K562 (cell line): ENCODE measurements around the gene TEDC1. TPM values are rescaled to one million over a fixed set of nuclear protein-coding genes. Genes with fewer than 3 reads are reported as not detected.

Experiments used
- ATAC-seq: fragments of 200-7000 bp; cut with Tn5 transposase; 3 replicates; pipeline ENCODE4 v1.9.1; 2020; ENCODE audit warnings: moderate library complexity
- BruUV-seq: library from RNA; stranded (reverse); fragments of 400-500 nt; replicated peaks from 2 replicates; lab custom pipeline; 2021; lab: Mats Ljungman, UMichigan
- CTCF ChIA-PET: fragments of 300-600 bp; formaldehyde crosslinking; extraction: SDS; loops from one replicate; lab custom pipeline; 2021; ENCODE audit warnings: low intra/inter-chr PET ratio; lab: Yijun Ruan, JAX
- POLR2A ChIA-PET: fragments of 300-600, 350-650 bp; sonication (Branson Sonifier 250); formaldehyde crosslinking; extraction: SDS; loops from one replicate; lab custom pipeline; 2021; ENCODE audit warnings: antibody characterized with exemption, inconsistent platforms; lab: Yijun Ruan, JAX
- DNase-seq, 4 experiments: peaks; one replicate each; pipeline versions ENCODE4 v3.0.0 to v3.0.0-alpha.2; 2011 to 2018; ENCODE audit warnings: low spot score in 3 of 4, mixed read lengths in 3 of 4; ENCODE audit errors: extremely low read depth in 1 of 4
- FAIRE-seq: peaks from 2 replicates; lab custom pipeline; 2011; peaks lifted over from hg19 to GRCh38; lab: Jason Lieb, UNC
- H2AFZ ChIP-seq: 2 replicates; pipeline ENCODE4 v1.6.0; 2011; ENCODE audit warnings: low read depth, low read length, control low read depth, inconsistent platforms
- H3K27ac ChIP-seq: fragments of 200-600 bp; 3 replicates; pipeline ENCODE4 v1.8.0; 2011; ENCODE audit warnings: low read depth, mild to moderate bottlenecking, control low read depth, inconsistent platforms, low read length, moderate library complexity, mixed read lengths; ENCODE audit errors: extremely low read depth
- H3K27me3 ChIP-seq, 2 experiments: fragments of 300-600 bp in 1 of 2; 2 replicates in 1 of 2; 3 replicates in 1 of 2; pipeline versions ENCODE4 v1.6.0 to v1.8.0; 2011; ENCODE audit warnings: inconsistent platforms in 2 of 2, low read length in 2 of 2, mild to moderate bottlenecking in 1 of 2, mixed read lengths in 1 of 2, moderate library complexity in 1 of 2; ENCODE audit not compliant: control insufficient read depth in 2 of 2, insufficient read depth in 2 of 2
- H3K36me3 ChIP-seq: fragments of 300-600 bp; 3 replicates; pipeline ENCODE4 v1.8.0; 2011; ENCODE audit warnings: mild to moderate bottlenecking, low read length, inconsistent platforms; ENCODE audit not compliant: control insufficient read depth, insufficient read depth
- H3K4me1 ChIP-seq, 2 experiments: fragments of 200-600 bp in 1 of 2; replicated peaks in 1 of 2; 2 replicates in 1 of 2; 3 replicates in 1 of 2; pipeline versions ENCODE4 v1.5.1 to v1.8.0; 2011; ENCODE audit warnings: inconsistent platforms in 2 of 2, low read length in 2 of 2, mild to moderate bottlenecking in 1 of 2, mixed read lengths in 1 of 2, moderate library complexity in 1 of 2; ENCODE audit not compliant: control insufficient read depth in 2 of 2, insufficient read depth in 2 of 2
- H3K4me2 ChIP-seq: 2 replicates; pipeline ENCODE4 v1.6.1; 2011; ENCODE audit warnings: low read length, control low read depth, inconsistent platforms, mixed read lengths; ENCODE audit not compliant: insufficient read depth
- H3K4me3 ChIP-seq: fragments of 200-600 bp; sonication (generic), shearing (Covaris generic); 2 replicates; pipeline ENCODE4 v1.5.1; 2016; ENCODE audit warnings: control low read depth, inconsistent platforms
- H3K79me2 ChIP-seq: fragments of 200-600 bp; 3 replicates; pipeline ENCODE4 v1.8.0; 2011; ENCODE audit warnings: low read length, inconsistent platforms; ENCODE audit not compliant: control insufficient read depth, insufficient read depth
- H3K9ac ChIP-seq, 2 experiments: 2 replicates each; pipeline versions ENCODE4 v1.6.0 to v1.6.1; 2011; ENCODE audit warnings: low read depth in 2 of 2, low read length in 2 of 2, control low read depth in 1 of 2, inconsistent platforms in 1 of 2, mild to moderate bottlenecking in 1 of 2, mixed read lengths in 1 of 2; ENCODE audit not compliant: insufficient read depth in 1 of 2
- H3K9me1 ChIP-seq: one replicate; pipeline ENCODE4 v1.6.0; 2011; ENCODE audit warnings: inconsistent platforms, mild to moderate bottlenecking, low read length, moderate library complexity; ENCODE audit not compliant: control insufficient read depth, insufficient read depth
- H3K9me3 ChIP-seq: replicated peaks from 2 replicates; pipeline ENCODE4 v1.5.1; 2011; ENCODE audit warnings: low read depth, low read length, inconsistent platforms; ENCODE audit not compliant: control insufficient read depth, insufficient read depth
- H4K20me1 ChIP-seq: replicated peaks from 2 replicates; pipeline ENCODE4 v1.6.1; 2011; ENCODE audit warnings: low read length, inconsistent platforms, mixed read lengths; ENCODE audit not compliant: control insufficient read depth, insufficient read depth
- ETS2 ChIP-seq: IDR thresholded peaks from 2 replicates; pipeline ENCODE4 v1.6.1; 2016; ENCODE audit warnings: borderline replicate concordance, missing genetic modification characterization, mild to moderate bottlenecking, moderate library complexity, missing compliant biosample characterization; ENCODE audit not compliant: poor library complexity, severe bottlenecking
- GATA2 ChIP-seq: sonication (generic); formaldehyde crosslinking; IDR thresholded peaks from 2 replicates; pipeline ENCODE4 v1.4.0; 2020; ENCODE audit warnings: mild to moderate bottlenecking, missing genetic modification reagents
- HSF4 ChIP-seq: fragments of 250-450 bp; sonication (Bioruptor Pico); IDR thresholded peaks from 2 replicates; pipeline ENCODE4 v2.1.2; 2022; ENCODE audit warnings: mild to moderate bottlenecking, moderate library complexity, borderline replicate concordance
- PCBP1 ChIP-seq: fragments of 200-400 bp; formaldehyde crosslinking; IDR thresholded peaks from 2 replicates; pipeline ENCODE4 v1.6.1; 2018; ENCODE audit warnings: mild to moderate bottlenecking, low read depth, low read length; ENCODE audit not compliant: poor library complexity, severe bottlenecking
- RAD51 ChIP-seq: fragments of 450-650 bp; IDR thresholded peaks from 2 replicates; pipeline ENCODE4 v1.7.1; 2016; ENCODE audit warnings: low read depth, mild to moderate bottlenecking, borderline replicate concordance
- ZNF263 ChIP-seq: sonication (generic); formaldehyde crosslinking; IDR thresholded peaks from 2 replicates; pipeline ENCODE4 v1.8.0; 2022; ENCODE audit warnings: mild to moderate bottlenecking, missing genetic modification reagents, borderline replicate concordance
- WGBS: fragments of 100-300 bp; shearing (Covaris generic); methylation state at CpG from one replicate; pipeline ENCODE4 v1.1.6; 2016; ENCODE audit warnings: low coverage, mixed read lengths; ENCODE audit not compliant: insufficient coverage; ENCODE audit errors: missing lambda C conversion rate; 5-methylcytosine and 5-hydroxymethylcytosine counted together
- in situ Hi-C: fragments of 300-500 bp; cut with MboI; formaldehyde crosslinking; loops from 4 replicates; pipeline ENCODE4 v1.15.0; 2018; ENCODE audit warnings: inconsistent platforms, mixed read lengths
- intact Hi-C: fragments of 100-400 bp; cut with micrococcal nuclease; formaldehyde crosslinking; loops from 2 replicates; pipeline ENCODE4 v1.14.2; 2022
- polyA plus RNA-seq, 8 experiments: library from polyadenylated mRNA; depleted of rRNA in 4 of 8; stranded (reverse) in 5 of 8; unstranded in 3 of 8; fragments of >200 nt; fragmentation: Nextera tagmentation in 2 of 8; fragmentation: Illumina TruSeq in 1 of 8; extraction: Ambion mirVana in 2 of 8; extraction: Trizol in 1 of 8; gene quantifications; 2 replicates each; pipeline versions ENCODE4 v1.2.1 to v1.2.3, GENCODE V29; 2011 to 2014; ENCODE audit warnings: inconsistent platforms in 1 of 8, missing spikeins in 1 of 8
- total RNA-seq, 7 experiments: library from RNA; depleted of rRNA in 6 of 7; stranded (reverse); fragments of >200 nt in 6 of 7; fragmentation: Illumina TruSeq in 2 of 7; extraction: Trizol in 2 of 7; gene quantifications; 2 replicates each; pipeline versions ENCODE4 v1.2.1 to v1.2.3, GENCODE V29; 2011 to 2021; ENCODE audit warnings: low replicate concordance in 1 of 7
- TF ChIP-seq, protein P1 (sequence below): fragments of 200-800 bp; sonication (Bioruptor generic); IDR thresholded peaks from 2 replicates; pipeline ENCODE4 v1.6.1; 2016; ENCODE audit warnings: missing genetic modification characterization, missing compliant biosample characterization
- TF ChIP-seq, protein P2 (sequence below), 2 experiments: fragments of 450-650 bp; IDR thresholded peaks; 2 replicates each; pipeline ENCODE4 v1.6.1; 2018; ENCODE audit warnings: mild to moderate bottlenecking in 2 of 2, low read depth in 1 of 2; ENCODE audit not compliant: partially characterized antibody in 2 of 2
- TF ChIP-seq, protein P3 (sequence below): sonication (generic); formaldehyde crosslinking; IDR thresholded peaks from 2 replicates; pipeline ENCODE4 v1.5.0; 2020; ENCODE audit warnings: missing genetic modification reagents
- TF ChIP-seq, protein P4 (sequence below): fragments of 250-450 bp; sonication (Bioruptor Pico); IDR thresholded peaks from 2 replicates; pipeline ENCODE4 v1.4.0; 2020; ENCODE audit warnings: mild to moderate bottlenecking

Gene TEDC1
- total and polyA plus RNA-seq, 9 of the 15 experiments (the other 6 are each of a cell fraction or from before 2014, with no cell fraction given) = 0.21 to 28.3 (median 5.9) TPM

DNA sequence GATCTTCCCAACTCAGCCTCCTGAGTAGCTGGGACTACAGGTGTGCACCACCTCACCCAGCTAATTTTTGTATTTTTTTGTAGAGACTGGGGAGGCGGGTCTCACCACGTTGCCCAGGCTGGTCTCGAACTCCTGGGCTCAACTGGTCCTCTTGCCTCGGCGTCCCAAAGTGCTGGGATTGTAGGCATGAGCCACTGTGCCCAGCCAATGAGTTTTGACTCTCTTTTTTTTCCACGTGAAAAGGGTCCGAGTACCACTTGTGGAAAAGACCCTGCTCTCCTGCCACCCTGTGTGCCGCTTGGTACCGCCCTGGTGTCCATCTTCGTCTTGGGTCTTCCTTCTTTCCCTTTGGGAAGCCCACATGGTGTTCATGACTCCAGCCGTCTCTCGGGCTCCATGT, 17.6 kb downstream of the TEDC1 start:
- Histone ChIP-seq H3K4me2 (no peak overlapping the region), H3K9me1 (no peaks in the 10 kb centered on the region), H3K4me1 (no peaks in the 10 kb centered on the region; a peak in 1 of 5 replicates), H3K9me3 (no peaks in the 10 kb centered on the region), H4K20me1 (no peaks in the 10 kb centered on the region), H3K27ac (no peak overlapping the region), H3K4me3 (no peak overlapping the region), H3K79me2 (no peaks in the 10 kb centered on the region), H2AFZ (no peak overlapping the region), H3K9ac (no peak overlapping the region), H3K27me3 (peaks cover 23 to 56% of the 10 kb centered on the region in 2 experiments), H3K36me3 (no peaks in the 10 kb centered on the region)
- no peak for ATAC-seq
- intact Hi-C loops (no loop called here), in situ Hi-C loops (no loop called here)
- FAIRE-seq = no peak
- whole genome bisulfite sequencing = 0% methylated on average over 7 of the region's 12 CpGs
- BruUV-seq = no TSS peak
- ChIA-PET POLR2A (no interaction called here), CTCF (no interaction called here)
- DNase-seq = no peak
- TF ChIP-seq, protein P1, sequence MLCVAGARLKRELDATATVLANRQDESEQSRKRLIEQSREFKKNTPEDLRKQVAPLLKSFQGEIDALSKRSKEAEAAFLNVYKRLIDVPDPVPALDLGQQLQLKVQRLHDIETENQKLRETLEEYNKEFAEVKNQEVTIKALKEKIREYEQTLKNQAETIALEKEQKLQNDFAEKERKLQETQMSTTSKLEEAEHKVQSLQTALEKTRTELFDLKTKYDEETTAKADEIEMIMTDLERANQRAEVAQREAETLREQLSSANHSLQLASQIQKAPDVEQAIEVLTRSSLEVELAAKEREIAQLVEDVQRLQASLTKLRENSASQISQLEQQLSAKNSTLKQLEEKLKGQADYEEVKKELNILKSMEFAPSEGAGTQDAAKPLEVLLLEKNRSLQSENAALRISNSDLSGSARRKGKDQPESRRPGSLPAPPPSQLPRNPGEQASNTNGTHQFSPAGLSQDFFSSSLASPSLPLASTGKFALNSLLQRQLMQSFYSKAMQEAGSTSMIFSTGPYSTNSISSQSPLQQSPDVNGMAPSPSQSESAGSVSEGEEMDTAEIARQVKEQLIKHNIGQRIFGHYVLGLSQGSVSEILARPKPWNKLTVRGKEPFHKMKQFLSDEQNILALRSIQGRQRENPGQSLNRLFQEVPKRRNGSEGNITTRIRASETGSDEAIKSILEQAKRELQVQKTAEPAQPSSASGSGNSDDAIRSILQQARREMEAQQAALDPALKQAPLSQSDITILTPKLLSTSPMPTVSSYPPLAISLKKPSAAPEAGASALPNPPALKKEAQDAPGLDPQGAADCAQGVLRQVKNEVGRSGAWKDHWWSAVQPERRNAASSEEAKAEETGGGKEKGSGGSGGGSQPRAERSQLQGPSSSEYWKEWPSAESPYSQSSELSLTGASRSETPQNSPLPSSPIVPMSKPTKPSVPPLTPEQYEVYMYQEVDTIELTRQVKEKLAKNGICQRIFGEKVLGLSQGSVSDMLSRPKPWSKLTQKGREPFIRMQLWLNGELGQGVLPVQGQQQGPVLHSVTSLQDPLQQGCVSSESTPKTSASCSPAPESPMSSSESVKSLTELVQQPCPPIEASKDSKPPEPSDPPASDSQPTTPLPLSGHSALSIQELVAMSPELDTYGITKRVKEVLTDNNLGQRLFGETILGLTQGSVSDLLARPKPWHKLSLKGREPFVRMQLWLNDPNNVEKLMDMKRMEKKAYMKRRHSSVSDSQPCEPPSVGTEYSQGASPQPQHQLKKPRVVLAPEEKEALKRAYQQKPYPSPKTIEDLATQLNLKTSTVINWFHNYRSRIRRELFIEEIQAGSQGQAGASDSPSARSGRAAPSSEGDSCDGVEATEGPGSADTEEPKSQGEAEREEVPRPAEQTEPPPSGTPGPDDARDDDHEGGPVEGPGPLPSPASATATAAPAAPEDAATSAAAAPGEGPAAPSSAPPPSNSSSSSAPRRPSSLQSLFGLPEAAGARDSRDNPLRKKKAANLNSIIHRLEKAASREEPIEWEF (CRISPR knock-in tag) = no peak
- TF ChIP-seq, protein P2, sequence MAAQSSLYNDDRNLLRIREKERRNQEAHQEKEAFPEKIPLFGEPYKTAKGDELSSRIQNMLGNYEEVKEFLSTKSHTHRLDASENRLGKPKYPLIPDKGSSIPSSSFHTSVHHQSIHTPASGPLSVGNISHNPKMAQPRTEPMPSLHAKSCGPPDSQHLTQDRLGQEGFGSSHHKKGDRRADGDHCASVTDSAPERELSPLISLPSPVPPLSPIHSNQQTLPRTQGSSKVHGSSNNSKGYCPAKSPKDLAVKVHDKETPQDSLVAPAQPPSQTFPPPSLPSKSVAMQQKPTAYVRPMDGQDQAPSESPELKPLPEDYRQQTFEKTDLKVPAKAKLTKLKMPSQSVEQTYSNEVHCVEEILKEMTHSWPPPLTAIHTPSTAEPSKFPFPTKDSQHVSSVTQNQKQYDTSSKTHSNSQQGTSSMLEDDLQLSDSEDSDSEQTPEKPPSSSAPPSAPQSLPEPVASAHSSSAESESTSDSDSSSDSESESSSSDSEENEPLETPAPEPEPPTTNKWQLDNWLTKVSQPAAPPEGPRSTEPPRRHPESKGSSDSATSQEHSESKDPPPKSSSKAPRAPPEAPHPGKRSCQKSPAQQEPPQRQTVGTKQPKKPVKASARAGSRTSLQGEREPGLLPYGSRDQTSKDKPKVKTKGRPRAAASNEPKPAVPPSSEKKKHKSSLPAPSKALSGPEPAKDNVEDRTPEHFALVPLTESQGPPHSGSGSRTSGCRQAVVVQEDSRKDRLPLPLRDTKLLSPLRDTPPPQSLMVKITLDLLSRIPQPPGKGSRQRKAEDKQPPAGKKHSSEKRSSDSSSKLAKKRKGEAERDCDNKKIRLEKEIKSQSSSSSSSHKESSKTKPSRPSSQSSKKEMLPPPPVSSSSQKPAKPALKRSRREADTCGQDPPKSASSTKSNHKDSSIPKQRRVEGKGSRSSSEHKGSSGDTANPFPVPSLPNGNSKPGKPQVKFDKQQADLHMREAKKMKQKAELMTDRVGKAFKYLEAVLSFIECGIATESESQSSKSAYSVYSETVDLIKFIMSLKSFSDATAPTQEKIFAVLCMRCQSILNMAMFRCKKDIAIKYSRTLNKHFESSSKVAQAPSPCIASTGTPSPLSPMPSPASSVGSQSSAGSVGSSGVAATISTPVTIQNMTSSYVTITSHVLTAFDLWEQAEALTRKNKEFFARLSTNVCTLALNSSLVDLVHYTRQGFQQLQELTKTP (IDR thresholded peaks at IDR 0.05; ENCODE audit: low read depth in 1 of 2, partially characterized antibody in 2 of 2) = no peak
- TF ChIP-seq RAD51 (no peak), HSF4 (CRISPR knock-in tag) (no peak), ZNF263 (CRISPR knock-in tag) (no peak), PCBP1 (no peak), GATA2 (CRISPR knock-in tag) (no peak), ETS2 (no peak)
- TF ChIP-seq, protein P3, sequence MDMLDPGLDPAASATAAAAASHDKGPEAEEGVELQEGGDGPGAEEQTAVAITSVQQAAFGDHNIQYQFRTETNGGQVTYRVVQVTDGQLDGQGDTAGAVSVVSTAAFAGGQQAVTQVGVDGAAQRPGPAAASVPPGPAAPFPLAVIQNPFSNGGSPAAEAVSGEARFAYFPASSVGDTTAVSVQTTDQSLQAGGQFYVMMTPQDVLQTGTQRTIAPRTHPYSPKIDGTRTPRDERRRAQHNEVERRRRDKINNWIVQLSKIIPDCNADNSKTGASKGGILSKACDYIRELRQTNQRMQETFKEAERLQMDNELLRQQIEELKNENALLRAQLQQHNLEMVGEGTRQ = no peak
- TF ChIP-seq, protein P4, sequence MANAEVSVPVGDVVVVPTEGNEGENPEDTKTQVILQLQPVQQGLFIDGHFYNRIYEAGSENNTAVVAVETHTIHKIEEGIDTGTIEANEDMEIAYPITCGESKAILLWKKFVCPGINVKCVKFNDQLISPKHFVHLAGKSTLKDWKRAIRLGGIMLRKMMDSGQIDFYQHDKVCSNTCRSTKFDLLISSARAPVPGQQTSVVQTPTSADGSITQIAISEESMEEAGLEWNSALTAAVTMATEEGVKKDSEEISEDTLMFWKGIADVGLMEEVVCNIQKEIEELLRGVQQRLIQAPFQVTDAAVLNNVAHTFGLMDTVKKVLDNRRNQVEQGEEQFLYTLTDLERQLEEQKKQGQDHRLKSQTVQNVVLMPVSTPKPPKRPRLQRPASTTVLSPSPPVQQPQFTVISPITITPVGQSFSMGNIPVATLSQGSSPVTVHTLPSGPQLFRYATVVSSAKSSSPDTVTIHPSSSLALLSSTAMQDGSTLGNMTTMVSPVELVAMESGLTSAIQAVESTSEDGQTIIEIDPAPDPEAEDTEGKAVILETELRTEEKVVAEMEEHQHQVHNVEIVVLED (CRISPR knock-in tag) = no peak
